ENCODE results near the gene HMGN1.
A peak's percentile ranks its signal among the peaks of the same experiment; 100 is the strongest.
"Not testable (repeated sequence)": the region's sequence is repeated elsewhere in the genome, so short reads cannot be mapped to it uniquely, and the experiment has no call there.

HMGN1 gene, protein sequence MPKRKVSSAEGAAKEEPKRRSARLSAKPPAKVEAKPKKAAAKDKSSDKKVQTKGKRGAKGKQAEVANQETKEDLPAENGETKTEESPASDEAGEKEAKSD

DNA sequence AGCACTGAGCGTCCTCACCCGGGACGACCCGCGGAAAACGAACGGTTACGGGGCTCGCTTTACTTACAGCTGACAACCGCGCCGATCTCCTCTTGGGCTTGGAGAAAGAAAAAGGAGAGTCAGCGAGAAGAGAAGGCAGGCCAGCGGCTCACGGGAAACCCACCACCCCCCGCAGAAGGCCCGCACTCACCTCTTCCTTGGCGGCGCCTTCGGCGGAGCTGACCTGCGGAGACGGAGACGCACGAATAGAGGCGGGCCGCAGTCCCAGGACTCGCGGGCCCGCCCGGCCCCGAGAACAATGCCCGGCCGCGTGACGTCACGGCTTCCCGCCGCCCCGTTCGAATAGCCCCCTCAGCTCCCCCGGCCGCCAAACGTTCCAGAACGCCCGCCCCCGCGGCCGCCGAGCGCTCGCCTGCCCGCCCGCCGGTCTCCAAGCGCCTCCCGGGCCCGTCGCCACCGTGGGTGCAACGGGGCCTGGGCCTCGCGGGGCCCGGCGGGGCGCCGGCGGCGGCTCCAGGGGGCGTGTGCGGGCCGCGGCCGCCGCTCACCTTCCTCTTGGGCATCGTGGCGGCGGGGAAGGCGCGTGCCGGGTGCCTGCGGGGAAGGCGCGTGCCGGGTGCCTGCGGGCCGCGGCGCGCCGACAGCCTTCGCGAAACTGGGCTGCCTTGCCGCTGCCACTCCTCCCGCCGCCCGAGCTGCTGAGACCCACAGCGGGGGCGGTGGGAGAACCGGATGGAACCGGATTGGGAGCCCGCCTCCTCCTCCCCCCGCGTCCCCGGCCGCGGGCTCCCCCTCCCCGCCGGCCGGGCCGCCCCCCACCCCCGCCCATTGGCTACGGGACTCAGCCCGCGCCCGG is at the start of gene HMGN1:
Gene HMGN1 (minus strand): TSS at position 734 of the 856 bp plus-strand sequence. CDS start 171 bp downstream, at position 563.
- DNase-seq: peak in 55 of 56 donors; percentile 20 to 92 (median 83)

DNA sequence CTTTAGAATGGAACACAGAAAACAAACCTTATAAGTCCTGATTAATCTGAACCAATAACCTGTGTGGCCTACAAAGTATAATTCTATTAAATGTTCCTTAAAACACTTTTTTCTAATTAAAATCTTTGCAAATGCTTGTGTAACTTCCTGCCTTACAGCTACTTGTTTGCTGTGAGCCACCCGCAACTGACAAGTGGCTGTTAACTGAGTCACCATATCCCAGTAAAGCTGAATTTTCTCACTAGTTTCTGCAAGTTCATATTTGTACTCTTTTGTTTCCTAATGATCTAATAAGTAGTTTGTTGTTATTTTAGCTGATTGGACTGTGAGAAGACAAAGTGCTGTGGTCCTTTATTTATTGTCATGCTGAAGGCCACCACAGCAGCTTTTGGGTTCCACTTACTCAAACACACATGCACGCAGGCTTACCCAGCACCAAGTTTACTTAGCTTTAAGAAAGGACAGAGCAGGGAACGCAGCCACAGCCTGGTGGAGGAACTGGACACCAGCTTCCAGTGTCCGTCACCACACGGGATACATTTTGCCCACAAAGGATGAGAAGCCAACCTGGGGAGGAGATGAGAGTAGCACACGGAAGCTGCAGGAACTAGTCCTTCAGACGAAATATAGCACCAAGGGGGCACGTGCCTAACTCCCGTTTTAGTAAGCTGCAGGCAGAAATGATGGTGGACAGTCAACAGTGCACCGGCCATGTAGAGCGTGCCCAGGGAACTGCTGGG is 48.9 kb upstream of the HMGN1 start:
- DNase-seq: no peak

DNA sequence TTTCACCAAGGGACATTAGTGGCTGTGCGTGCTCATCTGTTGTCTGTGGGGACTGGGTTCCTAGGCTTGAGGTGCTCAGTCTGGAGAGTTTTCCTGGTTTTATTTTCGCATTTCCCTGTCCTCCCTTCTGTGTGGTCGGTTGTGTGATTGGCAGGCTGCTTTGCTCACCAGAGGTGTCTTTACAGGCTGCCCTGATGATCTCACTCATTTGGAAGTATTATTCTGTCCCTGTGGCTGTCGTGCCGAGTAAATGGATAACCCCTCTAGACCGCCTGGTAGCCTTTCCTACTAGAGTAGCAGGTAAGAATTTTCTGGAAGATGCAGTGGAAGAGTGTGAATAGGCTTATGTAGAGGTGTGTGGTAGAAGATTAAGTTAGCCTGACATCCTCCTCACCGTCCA is 44.1 kb upstream of the HMGN1 start:
- no peak for DNase-seq

DNA sequence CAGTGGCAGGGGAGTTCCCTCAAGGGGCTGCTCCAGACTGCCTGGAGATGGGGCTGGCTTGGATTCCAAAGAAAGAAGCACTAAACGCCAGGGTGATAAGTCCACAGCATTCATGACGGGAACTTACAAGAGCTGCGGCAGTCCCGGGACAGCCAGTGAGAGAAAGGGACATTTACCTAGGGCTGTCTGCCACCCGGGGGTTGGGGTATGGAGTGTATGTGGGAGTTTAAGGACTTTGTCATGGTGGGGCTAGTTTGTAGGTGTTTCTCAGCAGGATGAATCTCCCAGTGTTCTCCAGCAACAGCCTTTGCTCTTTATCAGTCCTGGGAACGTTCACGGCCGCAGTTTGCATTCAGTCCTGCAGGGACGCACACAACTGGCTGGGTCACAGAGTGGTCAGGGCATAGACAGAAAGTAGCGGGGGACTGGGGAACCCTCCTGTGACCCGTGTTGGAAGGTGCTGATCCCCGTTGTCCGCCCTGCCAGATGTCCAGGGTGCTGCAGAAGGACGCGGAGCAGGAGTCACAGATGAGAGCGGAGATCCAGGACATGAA is 41.4 kb upstream of the HMGN1 start:
- DNase-seq: no peak

DNA sequence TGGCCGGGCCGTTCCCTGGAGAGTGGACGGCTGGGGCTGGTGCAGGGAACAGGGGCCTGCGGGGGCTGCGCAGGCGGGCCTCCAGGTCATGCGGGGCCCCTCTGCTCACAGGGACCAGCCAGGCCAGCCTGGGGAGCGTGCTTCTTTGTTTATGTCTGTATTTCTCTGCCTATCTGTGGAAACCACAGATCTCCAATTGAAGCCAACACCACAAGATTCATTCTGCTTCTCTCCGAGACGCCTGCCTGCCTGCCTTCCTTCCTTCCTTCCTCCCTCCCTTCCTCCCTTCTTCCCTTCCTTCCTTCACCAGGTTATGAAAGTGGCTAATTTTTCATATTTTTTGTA is 39.9 kb upstream of the HMGN1 start:
- no peak for DNase-seq

DNA sequence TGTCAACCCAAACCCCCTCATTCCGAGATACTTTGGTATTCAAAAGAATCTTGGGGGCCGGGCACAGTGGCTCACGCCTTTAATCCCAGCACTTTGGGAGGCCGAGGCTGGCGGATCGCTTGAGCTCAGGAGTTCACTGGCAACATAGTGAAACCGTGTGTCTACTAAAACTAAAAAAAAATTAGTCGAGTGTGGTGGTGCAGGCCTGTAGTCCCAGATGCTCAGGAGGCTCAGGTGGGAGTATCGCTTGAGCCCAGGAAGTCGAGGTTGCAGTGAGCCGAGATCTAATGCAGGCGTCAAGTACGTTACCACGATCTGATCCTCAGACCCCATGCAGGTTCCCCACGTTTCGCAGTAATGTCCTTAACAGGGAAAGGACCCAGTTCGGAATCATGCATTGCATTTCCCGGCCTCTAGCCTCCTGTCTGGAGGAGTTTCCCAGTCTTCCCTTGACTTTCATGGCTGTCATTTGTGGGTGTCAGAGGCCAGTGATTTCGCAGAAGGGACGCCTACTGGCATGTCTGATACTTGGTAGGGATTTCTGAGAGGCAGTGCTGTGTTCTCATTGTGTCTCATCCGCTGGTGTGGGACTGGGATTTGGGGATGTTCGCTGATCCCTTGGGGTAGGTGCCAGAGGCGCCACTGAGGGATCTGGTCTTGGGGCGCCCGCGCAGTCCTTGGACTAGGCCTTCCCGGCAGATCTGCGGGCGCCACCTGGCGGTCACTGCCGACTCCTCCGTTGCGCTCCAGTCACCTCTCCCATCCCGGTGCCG is 39.3 kb upstream of the HMGN1 start:
- peak in 54 of 56 donors; percentile 20 to 93 (median 72) for DNase-seq

DNA sequence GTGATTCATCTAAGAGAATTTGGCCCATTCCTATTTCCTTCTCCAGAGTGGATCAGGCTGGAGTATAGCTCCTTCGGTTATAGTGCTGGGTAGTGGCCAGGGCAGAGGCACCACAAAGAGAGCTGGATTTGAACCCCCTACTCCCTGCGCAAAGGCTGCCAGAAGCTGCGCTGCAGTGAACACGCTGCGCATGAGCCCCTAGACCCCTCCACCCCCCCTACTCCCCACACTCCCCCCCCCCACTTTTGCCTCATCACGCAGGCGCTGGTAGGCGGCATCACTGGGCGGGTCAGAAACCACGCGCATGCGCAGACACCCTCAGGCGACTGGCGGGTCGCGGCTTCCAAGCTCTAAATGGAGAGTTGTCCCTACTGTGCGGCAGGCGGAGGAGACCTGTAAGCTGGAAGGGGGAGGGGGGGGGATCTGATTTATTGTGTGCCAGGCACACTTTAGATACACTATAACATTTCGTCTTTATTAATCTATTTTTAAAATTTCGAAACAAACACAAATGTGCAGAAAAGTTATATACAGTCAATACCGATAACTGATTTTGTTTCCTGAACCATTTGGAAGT is 38.7 kb upstream of the HMGN1 start:
- peak; percentile 21 to 93 (median 84) for DNase-seq

DNA sequence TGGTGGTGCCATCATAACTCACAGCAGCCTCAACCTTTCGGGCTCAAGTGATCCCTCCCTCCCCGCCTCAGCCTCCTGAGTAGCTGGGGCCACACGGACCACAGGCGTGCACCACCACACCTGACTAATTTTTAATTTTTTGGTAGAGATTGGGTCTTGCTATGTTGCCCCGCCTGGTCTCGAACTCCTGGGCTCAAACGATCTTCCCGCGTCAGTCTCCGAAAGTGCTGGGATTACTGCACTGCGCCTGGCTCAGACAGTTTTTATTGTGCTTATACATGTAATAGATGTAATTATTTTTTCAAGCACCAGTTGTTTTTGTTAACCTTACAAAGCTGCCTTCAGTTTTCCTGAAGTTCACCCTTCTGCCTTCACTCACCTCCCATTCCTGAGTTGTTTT is 38.0 kb upstream of the HMGN1 start:
- no peak for DNase-seq

DNA sequence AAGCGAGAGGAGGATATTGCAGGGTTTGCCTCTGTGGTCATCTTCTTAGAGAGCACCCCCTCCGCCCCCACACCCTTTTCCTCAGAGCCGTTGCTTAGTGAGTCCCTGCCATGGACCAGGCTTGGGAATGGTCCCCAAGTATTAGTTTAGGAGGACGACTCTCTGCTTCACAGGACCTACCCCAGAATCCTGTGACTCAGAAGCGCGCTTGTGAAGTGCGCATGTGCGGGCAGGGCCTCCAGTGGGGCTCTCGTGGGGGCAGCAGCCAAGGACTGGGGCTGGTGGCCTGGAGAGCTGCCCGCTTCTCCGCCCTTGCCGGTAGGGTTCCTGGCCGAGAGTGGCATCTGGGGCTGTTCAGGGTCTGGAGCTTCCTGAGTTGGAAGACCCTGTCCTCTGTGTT is 37.3 kb upstream of the HMGN1 start:
- DNase-seq: peak in 27 of 56 donors; percentile 5 to 51 (median 26)

DNA sequence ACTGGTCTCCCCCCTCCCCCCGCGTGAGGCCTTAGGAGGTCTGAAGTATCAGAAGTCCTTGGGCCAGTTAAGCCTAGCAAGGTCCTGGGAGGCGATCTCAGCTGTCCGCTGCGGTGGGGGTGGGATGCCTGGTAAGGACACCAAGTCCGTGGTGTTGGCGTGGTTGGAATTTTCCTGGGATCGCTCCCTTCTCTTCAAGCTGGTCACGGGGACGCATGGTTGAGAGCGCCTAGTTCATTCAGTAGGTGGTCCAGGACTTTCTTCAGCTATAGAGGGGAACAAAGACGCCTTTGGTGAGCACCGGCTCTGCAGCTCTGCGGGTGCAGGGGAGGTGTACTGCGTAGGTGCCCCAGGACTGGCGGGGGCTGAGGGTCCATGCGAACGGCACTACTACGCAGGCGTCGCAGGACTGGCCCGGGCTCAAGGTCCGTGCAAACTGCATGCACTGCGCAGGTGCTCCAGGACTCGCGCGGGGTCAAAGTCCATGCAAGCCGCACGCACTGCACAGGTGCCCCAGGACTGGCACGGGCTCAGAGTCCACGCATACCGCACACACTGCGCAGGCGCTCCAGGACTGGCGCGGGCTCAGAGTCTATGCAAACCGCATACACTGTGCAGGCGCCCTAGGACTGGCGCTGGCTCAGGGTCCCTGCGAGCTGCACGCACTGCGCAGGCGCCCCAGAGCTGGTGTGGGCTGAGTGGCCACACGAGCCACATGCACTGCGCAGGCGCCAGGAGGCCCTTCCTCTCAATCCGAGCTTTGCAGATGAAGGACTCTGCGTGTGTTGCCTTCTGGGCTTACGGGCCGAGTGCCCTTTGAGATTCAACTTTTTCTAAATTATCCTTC is 36.6 kb upstream of the HMGN1 start:
- peak in 55 of 56 donors; percentile 14 to 85 (median 66) for DNase-seq

DNA sequence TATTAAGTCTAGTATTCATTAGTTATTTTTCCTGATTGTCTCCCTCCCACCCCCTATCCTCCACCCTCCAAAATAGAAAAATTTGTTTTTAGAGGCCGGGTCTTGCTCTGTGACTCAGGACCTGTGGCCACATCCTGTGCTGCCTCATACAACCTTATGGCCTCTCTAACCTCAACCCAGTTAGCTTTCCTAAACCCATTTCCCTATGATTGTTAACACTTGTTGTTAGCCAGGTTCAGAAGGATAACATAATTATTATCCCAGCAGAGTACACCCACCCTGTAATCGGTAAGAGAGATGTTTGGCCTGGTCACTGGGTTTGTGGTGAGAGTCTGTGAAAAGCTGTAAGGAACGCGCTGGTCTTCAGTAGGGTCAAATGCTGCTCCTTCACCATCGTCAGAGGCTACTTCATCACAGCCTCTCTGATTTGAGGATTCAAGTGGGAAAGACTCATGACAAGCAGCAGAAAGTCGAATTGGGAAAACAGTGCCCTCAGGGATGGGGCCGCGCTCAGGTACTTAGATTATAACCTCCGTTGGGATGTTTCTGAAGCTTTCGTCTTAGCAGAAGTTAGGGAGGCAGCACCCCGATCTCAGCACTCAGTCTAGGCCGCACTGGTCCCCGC is 35.9 kb upstream of the HMGN1 start:
- DNase-seq: no peak

DNA sequence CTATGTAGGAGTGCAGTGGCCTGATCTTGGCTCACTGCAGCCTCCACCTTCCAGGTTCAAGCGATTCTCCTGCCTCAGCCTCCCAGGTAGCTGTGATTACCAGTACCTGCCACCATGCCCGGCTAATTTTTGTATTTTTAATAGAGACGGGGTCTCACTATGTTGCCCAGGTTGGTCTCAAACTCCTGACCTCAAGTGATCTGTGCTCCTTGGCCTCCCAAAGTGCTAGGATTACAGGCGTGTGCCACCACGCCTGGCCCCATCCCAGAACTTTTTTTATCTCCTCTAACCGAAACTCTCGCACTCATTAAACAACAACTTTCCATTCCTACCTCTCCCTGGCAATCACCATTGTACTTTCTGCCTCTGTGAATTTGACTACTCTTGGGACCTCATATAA is 33.2 kb upstream of the HMGN1 start:
- not testable (repeated sequence) for DNase-seq

DNA sequence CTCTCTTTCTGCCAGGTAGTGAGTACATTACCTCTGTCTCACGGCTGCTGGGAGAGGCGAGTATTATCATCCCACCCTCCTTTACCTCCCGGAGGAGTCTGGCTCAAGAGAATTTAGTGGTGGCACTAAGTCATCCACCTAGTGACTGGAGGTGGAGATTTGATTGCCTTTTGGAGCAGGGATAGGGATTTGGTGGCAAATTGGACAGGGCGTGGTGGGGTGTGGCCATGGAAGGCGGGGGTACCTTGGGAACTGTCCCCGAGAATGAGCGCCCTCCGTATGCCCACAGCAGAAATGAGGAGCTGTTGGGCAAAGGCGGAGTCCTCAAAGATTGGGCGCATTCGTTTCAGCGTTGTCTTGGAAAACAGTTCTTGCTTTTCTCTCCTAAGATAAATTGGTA is 32.1 kb upstream of the HMGN1 start:
- peak in 1 of 56 donors; percentile 2 for DNase-seq

DNA sequence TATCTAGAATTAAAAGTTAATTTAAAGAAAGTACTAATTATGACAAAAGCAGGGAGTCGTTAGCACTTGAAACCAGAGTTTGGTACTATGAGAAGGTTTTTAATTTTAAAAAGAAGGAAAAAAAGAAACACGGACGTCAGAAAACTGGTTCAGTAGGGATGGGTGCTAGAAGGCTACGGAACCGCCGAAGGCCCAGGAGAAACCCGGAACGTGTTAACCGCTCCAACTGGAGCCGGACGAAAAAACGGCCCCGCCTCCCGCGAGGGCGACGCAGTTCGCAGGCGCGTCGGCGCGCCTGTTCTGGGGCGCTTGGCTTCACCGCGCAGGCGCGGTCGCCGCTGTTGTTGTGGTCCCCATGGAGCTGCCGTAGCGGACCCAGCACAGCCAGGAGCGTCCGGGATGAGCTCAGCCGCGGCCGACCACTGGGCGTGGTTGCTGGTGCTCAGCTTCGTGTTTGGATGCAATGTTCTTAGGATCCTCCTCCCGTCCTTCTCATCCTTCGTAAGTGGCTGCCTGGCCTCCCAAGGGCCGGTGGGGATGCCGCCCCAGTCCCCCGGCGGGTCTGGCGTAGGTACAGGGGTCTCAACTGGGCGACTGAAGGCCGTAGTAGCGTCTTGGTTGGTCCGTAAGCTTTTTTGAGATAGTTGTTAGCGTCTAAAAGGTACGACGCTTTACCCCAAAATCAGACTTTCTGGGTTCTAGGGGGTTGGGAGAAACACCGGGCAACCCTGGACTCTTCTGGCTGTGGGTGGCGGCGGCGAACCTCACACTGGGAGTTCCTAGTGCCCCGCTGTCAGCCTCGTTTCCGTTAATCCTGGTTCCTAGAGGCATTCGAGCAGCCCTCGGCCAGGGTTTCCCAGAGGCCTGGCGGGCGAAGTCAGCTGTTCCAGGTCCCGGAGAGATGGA is 31.4 kb upstream of the HMGN1 start:
- DNase-seq: peak; percentile 29 to 95 (median 86)

DNA sequence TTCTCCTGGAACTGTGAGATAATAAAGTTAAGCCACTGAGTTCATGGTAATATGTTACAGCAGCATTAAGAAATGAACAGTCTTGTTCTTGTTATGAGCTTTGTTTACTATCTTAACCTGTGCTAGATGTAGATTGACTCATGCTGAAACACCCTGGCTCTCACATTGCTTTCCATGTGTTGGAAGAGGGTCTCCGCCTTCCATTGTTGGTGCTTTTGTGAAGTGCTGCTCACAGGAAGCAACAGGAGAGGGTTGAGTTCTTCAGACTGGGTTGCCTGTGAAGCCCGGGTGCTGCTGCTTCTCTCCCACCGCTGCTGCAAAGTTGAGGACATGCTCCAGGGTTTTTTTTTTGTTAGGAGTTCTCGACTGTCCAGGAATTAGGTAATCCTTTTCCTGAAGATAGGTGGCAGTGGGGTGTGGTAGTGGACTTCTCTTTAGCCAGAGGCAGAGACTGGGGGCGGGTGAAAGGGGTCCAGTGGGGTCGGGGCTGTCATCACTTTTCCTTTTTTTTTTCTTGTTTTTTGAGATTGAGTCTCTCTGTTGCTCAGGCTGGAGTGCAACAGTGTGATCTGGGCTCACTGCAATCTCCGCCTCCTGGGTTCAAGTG is 28.7 kb upstream of the HMGN1 start:
- no peak for DNase-seq

DNA sequence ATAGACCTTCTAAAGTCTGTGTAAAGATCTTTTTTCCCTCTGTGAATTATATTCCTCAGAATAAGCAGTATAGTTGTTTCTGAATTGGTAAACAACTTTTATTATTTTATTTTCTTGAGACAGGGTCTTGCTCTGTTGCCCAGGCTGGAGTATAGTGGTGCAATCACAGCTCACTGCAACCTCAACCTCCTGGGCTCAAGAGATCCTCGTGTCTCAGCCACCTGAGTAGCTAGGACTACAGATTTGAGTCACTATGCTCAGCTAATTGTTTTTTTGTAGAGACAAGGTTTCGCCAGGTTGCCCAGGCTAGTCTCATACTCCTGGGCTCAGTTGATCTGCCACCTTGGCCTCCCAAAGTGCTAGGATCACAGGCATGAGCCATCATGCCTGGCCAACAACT is 26.6 kb upstream of the HMGN1 start:
- no peak for DNase-seq

DNA sequence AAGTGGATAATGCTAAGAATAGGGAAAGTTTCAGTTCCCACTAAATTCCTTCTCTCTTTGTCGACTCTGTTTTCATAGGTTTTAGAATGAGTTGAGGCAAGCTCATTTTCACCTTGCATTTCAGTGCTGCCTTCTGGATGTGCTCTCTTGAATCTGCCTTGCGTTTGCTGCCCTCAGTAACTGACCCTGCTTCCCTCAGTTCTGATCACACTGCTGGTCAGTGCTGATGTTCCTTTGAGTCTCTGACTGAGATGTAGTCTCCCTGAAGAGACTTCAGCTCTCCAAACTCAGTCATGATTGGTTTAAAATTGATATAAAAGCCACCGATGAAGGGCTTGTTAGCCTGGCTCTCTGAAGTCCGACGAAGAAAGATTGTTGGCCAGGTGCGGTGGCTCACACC is 25.2 kb upstream of the HMGN1 start:
- no peak for DNase-seq

DNA sequence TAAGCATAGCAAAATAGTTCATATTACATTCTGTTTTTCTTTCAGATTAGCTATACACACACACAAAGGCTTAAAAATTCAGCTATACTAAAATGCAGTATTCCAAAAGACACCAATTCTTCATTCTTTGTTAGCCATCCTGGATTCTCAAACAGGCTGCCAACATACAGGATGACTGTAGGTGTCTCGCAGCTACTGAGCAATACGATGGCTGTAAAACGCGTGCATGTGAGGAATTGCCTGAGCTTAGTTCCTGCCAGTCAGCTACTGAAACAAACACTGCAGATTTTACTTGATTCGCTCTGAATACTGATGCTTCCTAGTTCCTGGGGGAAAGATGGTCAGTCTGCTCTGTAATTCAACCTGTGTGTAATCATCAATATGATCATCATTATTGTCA is 24.7 kb upstream of the HMGN1 start:
- peak in 13 of 56 donors; percentile 1 to 42 (median 8) for DNase-seq

All from nucleus accumbens (tissue), 56 donors.